OCI-LY3 (cell line): ENCODE data around the gene KIF3B.

Experiments
- CTCF ChIP-seq: fragments of 200-600, 300-600 bp; sonication (generic); IDR thresholded peaks from 2 replicates; pipeline ENCODE4 v1.5.1; 2014; ENCODE audit warnings: antibody characterized with exemption, low read length, low read depth
- EZH2phosphoT487 ChIP-seq: fragments of 200-600 bp; shearing (Covaris generic); IDR thresholded peaks from 2 replicates; pipeline ENCODE4 v1.6.1; 2018; ENCODE audit warnings: antibody characterized with exemption, mixed run types, low read depth

GRCh38 chr20:32300647-32301046 is 23.2 kb downstream of the KIF3B start:
- TF ChIP-seq CTCF (no peak), EZH2phosphoT487 (no peak)
